Measurements from ENCODE around the gene GHRHR. TPM values are rescaled to one million over a fixed set of nuclear protein-coding genes. Genes with fewer than 3 reads are reported as not detected.

Gene GHRHR
- total RNA-seq, 1 experiment from 2014 or later = not detected

- POLR2A ChIA-PET = no interaction called here
Observed at GRCh38 chr7:30986331-30986730, 22.6 kb downstream of the GHRHR start.

GRCh38 chr7:30986738-30987137 is 23.0 kb downstream of the GHRHR start:
- H3K27me3 ChIP-seq (replicated peaks; ENCODE audit: control insufficient read depth, insufficient read depth, low read length) = no peaks in the 10 kb centered on the region
- intact Hi-C loops (cut with micrococcal nuclease; ENCODE audit: unreplicated experiment) = no loop called here
- BruUV-seq (replicated peaks) = no TSS peak
- Mint-ChIP-seq H3K4me1 (ENCODE audit: low read depth, unreplicated experiment) (no peaks in the 10 kb centered on the region), H3K4me3 (ENCODE audit: unreplicated experiment) (no peak overlapping the region), H3K27ac (ENCODE audit: unreplicated experiment) (no peak overlapping the region), H3K36me3 (ENCODE audit: insufficient read depth, unreplicated experiment) (no peaks in the 10 kb centered on the region), H3K9me3 (ENCODE audit: unreplicated experiment) (no peaks in the 10 kb centered on the region), H3K27me3 (ENCODE audit: insufficient read depth, unreplicated experiment) (peaks cover 12% of the 10 kb centered on the region)
- no peaks in the 10 kb centered on the region; the same call in 1 of the 2 replicates for H3K4me1 ChIP-seq
- ChIA-PET CTCF (interaction anchor here (5.7 kb wide), 1 partner anchor 136 kb away, joined by 260 read pairs; no protein-coding TSS in a partner anchor), POLR2A (no interaction called here)
- no peaks in the 10 kb centered on the region for H3K9me3 ChIP-seq
- TF ChIP-seq CTCF (IDR thresholded peaks at IDR 0.05; ENCODE audit: insufficient read depth in 1 of 2, low read depth in 1 of 2, low read length in 1 of 2, severe bottlenecking in 1 of 2, unreplicated experiment in 1 of 2) = no peak
- no peak for DNase-seq
- H3K4me3 ChIP-seq (ENCODE audit: low read depth, low read length) = no peak overlapping the region
- no peaks in the 10 kb centered on the region for H3K36me3 ChIP-seq (ENCODE audit: control insufficient read depth, insufficient read depth, low read length)

More at GRCh38 chr7:30986331-30986730, 22.6 kb downstream of the GHRHR start:
- no peaks in the 10 kb centered on the region for H3K9me3 Mint-ChIP-seq (ENCODE audit: unreplicated experiment)
- H3K27me3 Mint-ChIP-seq (ENCODE audit: insufficient read depth, unreplicated experiment) = peaks cover 12% of the 10 kb centered on the region
- no peak overlapping the region for H3K4me3 Mint-ChIP-seq (ENCODE audit: unreplicated experiment)
- CTCF ChIA-PET = interaction anchor here (5.7 kb wide), 1 partner anchor 137 kb away, joined by 260 read pairs; no protein-coding TSS in a partner anchor
- no TSS peak for BruUV-seq (replicated peaks)
- intact Hi-C loops (cut with micrococcal nuclease; ENCODE audit: unreplicated experiment) = no loop called here
- no peak overlapping the region for H3K27ac Mint-ChIP-seq (ENCODE audit: unreplicated experiment)
- no peaks in the 10 kb centered on the region for H3K36me3 Mint-ChIP-seq (ENCODE audit: insufficient read depth, unreplicated experiment)
- H3K27me3 ChIP-seq (replicated peaks; ENCODE audit: control insufficient read depth, insufficient read depth, low read length) = no peaks in the 10 kb centered on the region
- H3K4me1 ChIP-seq = no peaks in the 10 kb centered on the region; the same call in 1 of the 2 replicates
- no peak overlapping the region for H3K4me3 ChIP-seq (ENCODE audit: low read depth, low read length)
- H3K36me3 ChIP-seq (ENCODE audit: control insufficient read depth, insufficient read depth, low read length) = no peaks in the 10 kb centered on the region
- H3K9me3 ChIP-seq = no peaks in the 10 kb centered on the region
- DNase-seq = no peak
- H3K4me1 Mint-ChIP-seq (ENCODE audit: low read depth, unreplicated experiment) = no peaks in the 10 kb centered on the region
- TF ChIP-seq CTCF (IDR thresholded peaks at IDR 0.05; ENCODE audit: insufficient read depth in 1 of 2, low read depth in 1 of 2, low read length in 1 of 2, severe bottlenecking in 1 of 2, unreplicated experiment in 1 of 2) = no peak

- intact Hi-C loops (cut with micrococcal nuclease; ENCODE audit: unreplicated experiment) = no loop called here
- CTCF ChIA-PET = interaction anchor here (3.7 kb wide), 1 partner anchor 135 kb away, joined by 19 read pairs; no protein-coding TSS in a partner anchor
- no peak for TF ChIP-seq CTCF (IDR thresholded peaks at IDR 0.05; ENCODE audit: insufficient read depth in 1 of 2, low read depth in 1 of 2, low read length in 1 of 2, severe bottlenecking in 1 of 2, unreplicated experiment in 1 of 2)
- Histone ChIP-seq H3K9me3 (no peaks in the 10 kb centered on the region), H3K27me3 (replicated peaks; ENCODE audit: control insufficient read depth, insufficient read depth, low read length) (no peaks in the 10 kb centered on the region), H3K4me1 (no peaks in the 10 kb centered on the region; the same call in 1 of the 2 replicates), H3K36me3 (ENCODE audit: control insufficient read depth, insufficient read depth, low read length) (no peaks in the 10 kb centered on the region), H3K4me3 (ENCODE audit: low read depth, low read length) (no peak overlapping the region)
- no peak for DNase-seq
- Mint-ChIP-seq H3K27ac (ENCODE audit: unreplicated experiment) (no peak overlapping the region), H3K27me3 (ENCODE audit: insufficient read depth, unreplicated experiment) (peaks cover 12% of the 10 kb centered on the region), H3K4me1 (ENCODE audit: low read depth, unreplicated experiment) (no peaks in the 10 kb centered on the region), H3K9me3 (ENCODE audit: unreplicated experiment) (no peaks in the 10 kb centered on the region), H3K36me3 (ENCODE audit: insufficient read depth, unreplicated experiment) (no peaks in the 10 kb centered on the region), H3K4me3 (ENCODE audit: unreplicated experiment) (no peak overlapping the region)
- no TSS peak for BruUV-seq (replicated peaks)
- POLR2A ChIA-PET = no interaction called here
Observed at GRCh38 chr7:30987178-30987577, 23.4 kb downstream of the GHRHR start.

Data from Caco-2 (cell line).